Neural progenitor cell (in vitro differentiated cells): Measurements from ENCODE around the gene ZMYND8. TPM values are rescaled to one million over a fixed set of nuclear protein-coding genes. Genes with fewer than 3 reads are reported as not detected.
"Not testable (repeated sequence)": the region's sequence is repeated elsewhere in the genome, so short reads cannot be mapped to it uniquely, and the experiment has no call there.

Experiments
- DNase-seq: peaks from one replicate; pipeline ENCODE4 v3.0.0-alpha.2; 2016; ENCODE audit warnings: low spot score
- H2AFZ ChIP-seq: fragments of 200-600 bp; sonication (generic); replicated peaks from 2 replicates; pipeline ENCODE4 v1.6.1; 2016; ENCODE audit warnings: antibody characterized with exemption
- H3F3A ChIP-seq: fragments of 200-600 bp; sonication (generic); 2 replicates; pipeline ENCODE4 v1.6.1; 2016; ENCODE audit warnings: antibody characterized with exemption, low read depth
- H3K27ac ChIP-seq: fragments of 200-600 bp; sonication (generic); 2 replicates; pipeline ENCODE4 v1.5.1; 2016; ENCODE audit warnings: mild to moderate bottlenecking
- H3K27me3 ChIP-seq: fragments of 200-600 bp; sonication (generic); 2 replicates; pipeline ENCODE4 v1.6.1; 2016; ENCODE audit warnings: mild to moderate bottlenecking, moderate library complexity
- H3K36me3 ChIP-seq: fragments of 200-600 bp; sonication (generic); 2 replicates; pipeline ENCODE4 v1.5.1; 2016
- H3K4me1 ChIP-seq: fragments of 200-600 bp; sonication (generic); 2 replicates; pipeline ENCODE4 v1.6.1; 2016; ENCODE audit warnings: mixed run types
- H3K4me2 ChIP-seq: fragments of 200-600 bp; sonication (generic); 2 replicates; pipeline ENCODE4 v1.6.1; 2016
- H3K4me3 ChIP-seq: fragments of 200-600 bp; sonication (generic); 2 replicates; pipeline ENCODE4 v1.5.1; 2016
- H3K79me2 ChIP-seq: fragments of 200-600 bp; sonication (generic); 2 replicates; pipeline ENCODE4 v1.6.1; 2016; ENCODE audit warnings: low read depth
- H3K9ac ChIP-seq: fragments of 200-600 bp; sonication (generic); 2 replicates; pipeline ENCODE4 v1.6.1; 2016
- H3K9me3 ChIP-seq: fragments of 200-600 bp; sonication (generic); 2 replicates; pipeline ENCODE4 v1.5.1; 2016; ENCODE audit warnings: low read depth
- H4K20me1 ChIP-seq: fragments of 200-600 bp; sonication (generic); 2 replicates; pipeline ENCODE4 v1.6.1; 2016; ENCODE audit warnings: low read depth
- H3K27ac Mint-ChIP-seq: 3 replicates; pipeline ENCODE4 v1.8.0; 2021; ENCODE audit warnings: mixed read lengths
- H3K27me3 Mint-ChIP-seq: 2 replicates; pipeline ENCODE4 v1.8.0; 2022; ENCODE audit warnings: low read depth, mild to moderate bottlenecking, inconsistent platforms, moderate library complexity, mixed read lengths; ENCODE audit not compliant: insufficient read depth
- H3K36me3 Mint-ChIP-seq: 3 replicates; pipeline ENCODE4 v1.8.0; 2021; ENCODE audit warnings: mixed read lengths
- H3K4me1 Mint-ChIP-seq: 3 replicates; pipeline ENCODE4 v1.8.0; 2021; ENCODE audit warnings: mixed read lengths
- H3K4me3 Mint-ChIP-seq: 3 replicates; pipeline ENCODE4 v1.8.0; 2021; ENCODE audit warnings: mild to moderate bottlenecking, moderate library complexity, mixed read lengths
- H3K9me3 Mint-ChIP-seq: 3 replicates; pipeline ENCODE4 v1.8.0; 2020; ENCODE audit warnings: mixed read lengths
- EZH2 ChIP-seq: fragments of 200-600 bp; sonication (generic); IDR thresholded peaks from 2 replicates; pipeline ENCODE4 v1.6.1; 2017; ENCODE audit warnings: antibody characterized with exemption, mild to moderate bottlenecking, moderate library complexity
- EZH2phosphoT487 ChIP-seq: fragments of 200-600 bp; sonication (generic); IDR thresholded peaks from 2 replicates; pipeline ENCODE4 v1.6.1; 2017; ENCODE audit warnings: antibody characterized with exemption
- total RNA-seq: library from RNA; depleted of rRNA; stranded (reverse); fragments of >200 nt; gene quantifications from 2 replicates; pipeline ENCODE4 v1.2.3, GENCODE V29; 2015; ENCODE audit warnings: low replicate concordance
- TF ChIP-seq, protein P1 (sequence below): fragments of 200-600 bp; sonication (generic); IDR thresholded peaks from 2 replicates; pipeline ENCODE4 v1.5.1; 2017; ENCODE audit warnings: antibody characterized with exemption, mild to moderate bottlenecking

Gene ZMYND8
- total RNA-seq, 1 donor from 2014 or later, result 59.4 TPM

DNA sequence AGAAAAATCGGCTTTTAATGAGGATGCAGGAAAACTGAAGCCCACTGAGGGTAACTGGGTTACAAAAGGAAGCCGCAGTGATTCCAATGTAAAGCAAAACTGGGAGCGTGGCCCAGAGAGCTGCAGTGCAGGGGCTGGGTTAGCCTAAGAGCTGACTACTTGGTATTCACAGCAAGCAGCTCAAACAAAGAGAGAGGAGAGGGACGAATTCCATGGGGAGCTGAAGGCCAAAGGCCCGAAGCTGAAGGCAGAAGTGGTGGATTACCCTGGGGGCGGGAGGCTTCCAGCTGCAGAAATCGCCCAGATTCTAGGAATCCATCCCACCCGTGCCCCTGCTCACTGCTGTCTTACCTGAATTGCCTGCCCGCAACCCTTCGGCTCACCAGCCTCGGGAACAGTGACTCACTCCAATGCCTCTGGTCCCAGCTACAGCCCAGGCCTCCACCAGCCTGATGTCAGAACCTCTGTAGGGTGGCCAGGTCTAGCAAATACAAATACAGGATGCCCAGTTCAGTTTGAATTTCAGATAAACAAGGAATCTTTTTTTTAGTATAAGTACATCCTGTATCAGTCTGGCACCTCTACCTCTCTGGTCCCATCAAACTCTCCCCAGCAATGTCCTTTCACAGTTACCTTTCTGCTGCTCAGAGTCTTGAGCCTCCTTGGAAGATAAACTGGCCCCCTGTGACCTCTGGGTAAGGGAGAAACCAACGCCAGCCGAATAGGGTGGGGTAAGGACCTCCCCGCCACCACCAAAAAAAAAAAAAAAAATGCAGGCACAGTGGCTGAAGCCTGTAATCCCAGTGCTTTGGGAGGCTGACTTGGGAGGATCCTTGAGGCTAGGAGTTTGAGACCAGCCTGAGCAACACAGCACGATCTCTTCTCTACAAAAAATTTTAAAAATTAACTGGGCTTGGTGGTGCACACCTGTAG, 14.6 kb upstream of the ZMYND8 start:
- no peaks in the 10 kb centered on the region for H3K9me3 ChIP-seq
- no peak overlapping the region for H3K4me3 Mint-ChIP-seq
- peaks cover 33% of the 10 kb centered on the region for H3K4me1 ChIP-seq
- no peak overlapping the region for H3K9ac ChIP-seq
- H3K27ac Mint-ChIP-seq, result peak overlapping the region; percentile 85
- no peaks in the 10 kb centered on the region for H3K36me3 Mint-ChIP-seq
- peaks cover 24% of the 10 kb centered on the region for H3K79me2 ChIP-seq
- no peaks in the 10 kb centered on the region for H3K27me3 ChIP-seq
- H3F3A ChIP-seq, result peaks cover 63% of the 10 kb centered on the region
- TF ChIP-seq, protein P1, sequence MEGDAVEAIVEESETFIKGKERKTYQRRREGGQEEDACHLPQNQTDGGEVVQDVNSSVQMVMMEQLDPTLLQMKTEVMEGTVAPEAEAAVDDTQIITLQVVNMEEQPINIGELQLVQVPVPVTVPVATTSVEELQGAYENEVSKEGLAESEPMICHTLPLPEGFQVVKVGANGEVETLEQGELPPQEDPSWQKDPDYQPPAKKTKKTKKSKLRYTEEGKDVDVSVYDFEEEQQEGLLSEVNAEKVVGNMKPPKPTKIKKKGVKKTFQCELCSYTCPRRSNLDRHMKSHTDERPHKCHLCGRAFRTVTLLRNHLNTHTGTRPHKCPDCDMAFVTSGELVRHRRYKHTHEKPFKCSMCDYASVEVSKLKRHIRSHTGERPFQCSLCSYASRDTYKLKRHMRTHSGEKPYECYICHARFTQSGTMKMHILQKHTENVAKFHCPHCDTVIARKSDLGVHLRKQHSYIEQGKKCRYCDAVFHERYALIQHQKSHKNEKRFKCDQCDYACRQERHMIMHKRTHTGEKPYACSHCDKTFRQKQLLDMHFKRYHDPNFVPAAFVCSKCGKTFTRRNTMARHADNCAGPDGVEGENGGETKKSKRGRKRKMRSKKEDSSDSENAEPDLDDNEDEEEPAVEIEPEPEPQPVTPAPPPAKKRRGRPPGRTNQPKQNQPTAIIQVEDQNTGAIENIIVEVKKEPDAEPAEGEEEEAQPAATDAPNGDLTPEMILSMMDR, result no peak
- no peak for TF ChIP-seq EZH2
- TF ChIP-seq EZH2phosphoT487, result no peak
- H3K4me2 ChIP-seq, result peak overlapping the region; percentile 44
- no peak overlapping the region for H3K4me3 ChIP-seq
- no peaks in the 10 kb centered on the region for H3K36me3 ChIP-seq
- peaks cover 33% of the 10 kb centered on the region for H3K4me1 Mint-ChIP-seq
- peaks cover 13% of the 10 kb centered on the region for H3K27me3 Mint-ChIP-seq
- no peaks in the 10 kb centered on the region for H3K9me3 Mint-ChIP-seq
- peak overlapping the region; percentile 55 for H2AFZ ChIP-seq
- H4K20me1 ChIP-seq, result no peaks in the 10 kb centered on the region
- peak; percentile 63 for DNase-seq
- peak overlapping the region; percentile 82 for H3K27ac ChIP-seq

DNA sequence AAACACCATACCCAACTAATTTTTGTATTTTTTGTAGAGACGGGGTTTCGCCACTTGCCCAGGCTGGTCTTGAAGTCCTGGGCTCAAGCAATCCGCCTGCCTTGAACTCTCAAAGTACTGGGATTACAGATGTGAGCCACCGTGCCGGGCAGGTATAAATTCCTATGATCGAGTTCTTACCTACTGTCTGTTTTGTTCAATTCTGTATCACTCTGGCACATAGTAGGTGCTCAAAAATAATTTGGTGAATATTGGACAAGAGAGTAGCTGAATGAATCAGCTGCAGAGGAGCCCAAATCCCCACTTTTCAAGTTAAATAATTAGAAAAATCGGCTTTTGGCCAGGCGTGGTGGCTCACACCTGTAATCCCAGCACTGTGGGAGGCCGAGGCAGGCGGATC, 13.7 kb upstream of the ZMYND8 start:
- Histone ChIP-seq H3K9me3 (no peaks in the 10 kb centered on the region), H4K20me1 (no peaks in the 10 kb centered on the region), H3K9ac (no peak overlapping the region), H3K4me3 (no peak overlapping the region), H3K4me2 (no peak overlapping the region), H3K27ac (no peak overlapping the region), H3K4me1 (peaks cover 33% of the 10 kb centered on the region), H3F3A (peaks cover 66% of the 10 kb centered on the region), H3K79me2 (peaks cover 34% of the 10 kb centered on the region), H3K27me3 (no peaks in the 10 kb centered on the region), H2AFZ (no peak overlapping the region), H3K36me3 (no peaks in the 10 kb centered on the region)
- no peak overlapping the region for H3K27ac Mint-ChIP-seq
- no peak for DNase-seq
- H3K4me1 Mint-ChIP-seq, result peaks cover 33% of the 10 kb centered on the region
- H3K36me3 Mint-ChIP-seq, result no peaks in the 10 kb centered on the region
- no peak overlapping the region for H3K4me3 Mint-ChIP-seq
- no peaks in the 10 kb centered on the region for H3K9me3 Mint-ChIP-seq
- TF ChIP-seq, protein P1, result no peak
- TF ChIP-seq EZH2phosphoT487 (no peak), EZH2 (no peak)
- H3K27me3 Mint-ChIP-seq, result peaks cover 13% of the 10 kb centered on the region

DNA sequence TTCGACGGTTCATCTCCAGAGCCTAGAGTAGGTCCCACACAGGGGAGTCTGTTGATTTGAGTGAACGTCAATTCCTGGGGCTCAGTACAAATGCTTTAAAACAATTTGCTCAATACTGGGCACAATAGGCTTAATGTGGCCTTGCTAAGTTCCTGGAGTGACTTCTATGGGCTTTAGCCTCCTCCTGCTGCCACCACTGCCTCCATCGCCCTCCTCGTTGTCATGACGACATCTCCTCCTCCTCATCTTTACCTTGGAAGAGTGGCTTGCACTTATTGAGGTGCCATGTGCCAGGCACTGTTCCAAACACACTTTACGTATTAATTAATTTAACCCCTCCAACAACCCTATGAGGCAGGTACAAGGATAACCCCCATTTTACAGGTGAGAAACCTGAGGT, 11.8 kb upstream of the ZMYND8 start:
- Histone ChIP-seq H3K4me2 (peak overlapping the region; percentile 73), H3K4me1 (peaks cover 33% of the 10 kb centered on the region), H3K4me3 (peak overlapping the region; percentile 40), H3K9ac (no peak overlapping the region), H3K27me3 (no peaks in the 10 kb centered on the region), H2AFZ (no peak overlapping the region), H4K20me1 (no peaks in the 10 kb centered on the region), H3K27ac (peak overlapping the region; percentile 88), H3K79me2 (peaks cover 53% of the 10 kb centered on the region), H3K36me3 (no peaks in the 10 kb centered on the region), H3F3A (peaks cover 73% of the 10 kb centered on the region), H3K9me3 (no peaks in the 10 kb centered on the region)
- peaks cover 13% of the 10 kb centered on the region for H3K27me3 Mint-ChIP-seq
- H3K9me3 Mint-ChIP-seq, result no peaks in the 10 kb centered on the region
- H3K4me3 Mint-ChIP-seq, result no peak overlapping the region
- H3K27ac Mint-ChIP-seq, result no peak overlapping the region
- H3K36me3 Mint-ChIP-seq, result no peaks in the 10 kb centered on the region
- DNase-seq, result peak; percentile 65
- TF ChIP-seq, protein P1, result no peak
- TF ChIP-seq EZH2phosphoT487 (no peak), EZH2 (no peak)
- peaks cover 33% of the 10 kb centered on the region for H3K4me1 Mint-ChIP-seq

DNA sequence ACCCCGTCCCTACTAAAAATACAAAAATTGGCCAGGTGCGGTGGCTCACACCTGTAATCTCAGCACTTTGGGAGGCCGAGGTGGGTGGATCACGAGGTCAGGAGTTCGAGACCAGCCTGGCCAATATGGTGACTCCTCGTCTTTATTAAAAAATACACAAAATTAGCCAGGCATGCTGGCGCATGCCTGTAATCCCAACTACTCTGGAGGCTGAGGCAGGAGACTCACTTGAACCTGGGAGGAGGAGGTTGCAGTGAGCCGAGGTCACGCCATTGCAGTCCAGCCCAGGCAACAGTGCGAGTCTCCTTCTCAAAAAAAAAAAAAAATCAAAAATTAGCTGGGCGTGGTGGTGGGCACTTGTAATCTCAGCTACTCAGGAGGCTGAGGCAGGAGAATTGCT, 9.8 kb upstream of the ZMYND8 start:
- peaks cover 33% of the 10 kb centered on the region for H3K4me1 Mint-ChIP-seq
- Histone ChIP-seq H3K4me1 (peaks cover 33% of the 10 kb centered on the region), H3F3A (peaks cover 74% of the 10 kb centered on the region), H3K79me2 (peaks cover 69% of the 10 kb centered on the region)
- DNase-seq, H3K27ac ChIP-seq, H3K36me3 Mint-ChIP-seq, H4K20me1 ChIP-seq, H2AFZ ChIP-seq, H3K36me3 ChIP-seq, H3K4me2 ChIP-seq, H3K9me3 Mint-ChIP-seq, H3K4me3 Mint-ChIP-seq, H3K4me3 ChIP-seq, H3K9ac ChIP-seq, H3K27ac Mint-ChIP-seq, H3K27me3 ChIP-seq, H3K9me3 ChIP-seq: not testable (repeated sequence)
- H3K27me3 Mint-ChIP-seq, result peaks cover 11% of the 10 kb centered on the region
